ENCODE data around the gene KDM2A.
"Not testable (repeated sequence)": the region's sequence is repeated elsewhere in the genome, so short reads cannot be mapped to it uniquely, and the experiment has no call there.

KDM2A gene

DNA sequence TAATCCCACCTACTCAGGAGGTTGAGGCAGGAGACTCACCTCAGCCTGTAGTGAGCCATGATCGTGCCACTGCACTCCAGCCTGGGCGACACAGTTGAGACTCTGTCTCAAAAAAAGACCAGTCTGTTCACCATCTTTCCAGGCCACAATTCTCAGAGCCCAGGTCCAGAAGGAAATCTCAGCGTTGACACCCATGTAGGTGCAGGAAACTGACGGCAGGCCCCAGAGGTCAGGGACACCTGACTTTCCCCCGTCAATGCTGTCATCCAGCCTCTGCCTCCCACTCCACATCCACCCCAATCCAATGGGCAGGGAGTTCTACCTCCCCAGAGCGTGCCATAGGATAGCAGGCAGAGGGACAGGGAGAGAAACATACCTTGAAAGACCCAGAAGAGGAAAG, 141.3 kb downstream of the KDM2A start:
- 0 out of 2 replicates have a peak, but pooled peaks cover 8% of the 10 kb centered on the region for H4K20me1 ChIP-seq (ENCODE audit: insufficient read depth, low read length)
- H3K4me2 ChIP-seq (ENCODE audit: insufficient read depth, low read length), result no peak overlapping the region
- H3K9me3 ChIP-seq (ENCODE audit: insufficient read depth, low read length, severe bottlenecking), result no peaks in the 10 kb centered on the region
- H2AFZ ChIP-seq (ENCODE audit: low read depth, low read length), result no peak overlapping the region
- DNase-seq (no peak), ATAC-seq (ENCODE audit: insufficient read depth, low read depth) (no peak)
- peaks cover 13% of the 10 kb centered on the region for H3K36me3 ChIP-seq (ENCODE audit: insufficient read depth, low read length)
- H3K79me2 ChIP-seq (ENCODE audit: insufficient read depth, low read length), result no peaks in the 10 kb centered on the region
- TF ChIP-seq, protein P1, sequence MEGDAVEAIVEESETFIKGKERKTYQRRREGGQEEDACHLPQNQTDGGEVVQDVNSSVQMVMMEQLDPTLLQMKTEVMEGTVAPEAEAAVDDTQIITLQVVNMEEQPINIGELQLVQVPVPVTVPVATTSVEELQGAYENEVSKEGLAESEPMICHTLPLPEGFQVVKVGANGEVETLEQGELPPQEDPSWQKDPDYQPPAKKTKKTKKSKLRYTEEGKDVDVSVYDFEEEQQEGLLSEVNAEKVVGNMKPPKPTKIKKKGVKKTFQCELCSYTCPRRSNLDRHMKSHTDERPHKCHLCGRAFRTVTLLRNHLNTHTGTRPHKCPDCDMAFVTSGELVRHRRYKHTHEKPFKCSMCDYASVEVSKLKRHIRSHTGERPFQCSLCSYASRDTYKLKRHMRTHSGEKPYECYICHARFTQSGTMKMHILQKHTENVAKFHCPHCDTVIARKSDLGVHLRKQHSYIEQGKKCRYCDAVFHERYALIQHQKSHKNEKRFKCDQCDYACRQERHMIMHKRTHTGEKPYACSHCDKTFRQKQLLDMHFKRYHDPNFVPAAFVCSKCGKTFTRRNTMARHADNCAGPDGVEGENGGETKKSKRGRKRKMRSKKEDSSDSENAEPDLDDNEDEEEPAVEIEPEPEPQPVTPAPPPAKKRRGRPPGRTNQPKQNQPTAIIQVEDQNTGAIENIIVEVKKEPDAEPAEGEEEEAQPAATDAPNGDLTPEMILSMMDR (IDR thresholded peaks at IDR 0.05; ENCODE audit: borderline replicate concordance, extremely low read depth, low read length, poor library complexity, severe bottlenecking), result no peak
- TF ChIP-seq EZH2 (IDR thresholded peaks at IDR 0.05; ENCODE audit: borderline replicate concordance, low read depth, low read length, severe bottlenecking), result no peak
- H3K9ac ChIP-seq (ENCODE audit: low read depth, low read length), result no peak overlapping the region
- no peaks in the 10 kb centered on the region for H3K27me3 ChIP-seq (ENCODE audit: insufficient read depth, low read length, poor library complexity)
- no peak overlapping the region for H3K27ac ChIP-seq (ENCODE audit: low read length)
- H3K4me3 ChIP-seq (ENCODE audit: low read depth in 1 of 2, low read length in 2 of 2), result no peak overlapping the region
- H3K4me1 ChIP-seq (ENCODE audit: insufficient read depth, low read length), result peaks cover 17% of the 10 kb centered on the region

DNA sequence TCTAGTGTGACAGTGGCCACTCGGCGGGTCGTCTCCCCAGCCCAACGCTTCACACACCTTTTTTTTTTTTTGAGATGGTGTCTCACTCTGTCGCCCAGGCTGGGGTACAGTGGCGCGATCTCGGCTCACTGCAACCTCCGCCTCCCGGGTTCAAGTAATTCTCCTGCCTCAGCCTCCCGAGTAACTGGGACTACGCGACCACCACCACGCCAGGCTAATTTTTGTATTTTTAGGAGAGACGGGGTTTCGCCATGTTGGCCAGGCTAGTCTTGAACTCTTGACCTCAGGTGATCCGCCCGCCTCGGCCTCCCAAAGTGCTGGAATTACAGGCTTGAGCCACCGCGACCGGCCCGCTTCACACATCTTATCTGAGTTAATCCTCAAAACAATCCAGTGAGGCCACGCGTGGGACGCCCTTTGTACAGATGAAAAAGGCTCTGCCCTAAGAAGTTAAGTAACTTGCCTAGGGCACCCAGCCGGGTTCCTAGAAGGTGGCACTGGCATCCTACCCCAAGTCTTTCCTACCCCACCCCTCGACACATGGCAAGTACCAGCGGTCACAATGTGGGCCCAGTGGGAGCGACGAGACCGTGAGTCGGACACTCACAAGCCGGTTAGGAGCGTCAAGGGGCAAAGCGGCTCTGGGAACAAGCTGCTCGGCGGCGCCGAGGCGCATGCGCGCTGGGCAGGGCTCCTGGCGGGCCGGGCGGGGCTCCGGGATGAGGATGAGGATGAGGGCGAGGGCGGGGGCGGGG, 142.0 kb downstream of the KDM2A start:
- H3K4me1 ChIP-seq (ENCODE audit: insufficient read depth, low read length), result peaks cover 24% of the 10 kb centered on the region
- not testable (repeated sequence) for H3K4me3 ChIP-seq (ENCODE audit: low read depth in 1 of 2, low read length in 2 of 2); H3K4me2 ChIP-seq (ENCODE audit: insufficient read depth, low read length)

DNA sequence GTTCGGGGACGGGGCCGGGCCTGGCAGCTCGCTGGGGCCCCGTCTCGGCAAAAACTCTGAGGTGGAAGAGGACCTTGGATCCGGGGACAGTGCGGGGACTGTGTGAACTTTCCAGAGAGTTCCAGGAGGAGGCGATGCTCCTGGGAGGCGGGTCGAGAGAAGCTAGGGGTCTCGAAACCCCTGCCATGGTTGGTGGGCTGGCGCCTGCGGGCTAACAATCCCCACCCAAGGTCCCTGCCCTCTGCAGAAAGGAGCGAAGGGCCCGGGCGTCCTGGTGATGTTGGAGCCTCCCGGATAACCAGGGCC, 142.5 kb downstream of the KDM2A start:
- H3K4me3 ChIP-seq (ENCODE audit: low read depth in 1 of 2, low read length in 2 of 2), result no peak overlapping the region
- no peak overlapping the region for H3K27ac ChIP-seq (ENCODE audit: low read length)
- no peak for ATAC-seq (ENCODE audit: insufficient read depth, low read depth)
- no peaks in the 10 kb centered on the region for H3K27me3 ChIP-seq (ENCODE audit: insufficient read depth, low read length, poor library complexity)
- H3K9ac ChIP-seq (ENCODE audit: low read depth, low read length), result no peak overlapping the region
- H3K4me1 ChIP-seq (ENCODE audit: insufficient read depth, low read length), result peaks cover 24% of the 10 kb centered on the region
- H3K79me2 ChIP-seq (ENCODE audit: insufficient read depth, low read length), result peaks cover 8% of the 10 kb centered on the region
- 0 out of 2 replicates have a peak, but pooled peaks cover 2% of the 10 kb centered on the region for H4K20me1 ChIP-seq (ENCODE audit: insufficient read depth, low read length)
- peaks cover 3% of the 10 kb centered on the region for H3K36me3 ChIP-seq (ENCODE audit: insufficient read depth, low read length)
- H3K4me2 ChIP-seq (ENCODE audit: insufficient read depth, low read length), result no peak overlapping the region
- no peak overlapping the region for H2AFZ ChIP-seq (ENCODE audit: low read depth, low read length)
- H3K9me3 ChIP-seq (ENCODE audit: insufficient read depth, low read length, severe bottlenecking), result no peaks in the 10 kb centered on the region
- DNase-seq, result no peak
- no peak for TF ChIP-seq EZH2 (IDR thresholded peaks at IDR 0.05; ENCODE audit: borderline replicate concordance, low read depth, low read length, severe bottlenecking)
- TF ChIP-seq, protein P1 (IDR thresholded peaks at IDR 0.05; ENCODE audit: borderline replicate concordance, extremely low read depth, low read length, poor library complexity, severe bottlenecking), result no peak

More for the DNA sequence above, 142.0 kb downstream of the KDM2A start:
- not testable (repeated sequence) for ATAC-seq (ENCODE audit: insufficient read depth, low read depth); DNase-seq; H4K20me1 ChIP-seq (ENCODE audit: insufficient read depth, low read length); H3K27ac ChIP-seq (ENCODE audit: low read length); H3K36me3 ChIP-seq (ENCODE audit: insufficient read depth, low read length); H3K9ac ChIP-seq (ENCODE audit: low read depth, low read length); H3K79me2 ChIP-seq (ENCODE audit: insufficient read depth, low read length); H2AFZ ChIP-seq (ENCODE audit: low read depth, low read length); H3K9me3 ChIP-seq (ENCODE audit: insufficient read depth, low read length, severe bottlenecking); H3K27me3 ChIP-seq (ENCODE audit: insufficient read depth, low read length, poor library complexity)

DNA sequence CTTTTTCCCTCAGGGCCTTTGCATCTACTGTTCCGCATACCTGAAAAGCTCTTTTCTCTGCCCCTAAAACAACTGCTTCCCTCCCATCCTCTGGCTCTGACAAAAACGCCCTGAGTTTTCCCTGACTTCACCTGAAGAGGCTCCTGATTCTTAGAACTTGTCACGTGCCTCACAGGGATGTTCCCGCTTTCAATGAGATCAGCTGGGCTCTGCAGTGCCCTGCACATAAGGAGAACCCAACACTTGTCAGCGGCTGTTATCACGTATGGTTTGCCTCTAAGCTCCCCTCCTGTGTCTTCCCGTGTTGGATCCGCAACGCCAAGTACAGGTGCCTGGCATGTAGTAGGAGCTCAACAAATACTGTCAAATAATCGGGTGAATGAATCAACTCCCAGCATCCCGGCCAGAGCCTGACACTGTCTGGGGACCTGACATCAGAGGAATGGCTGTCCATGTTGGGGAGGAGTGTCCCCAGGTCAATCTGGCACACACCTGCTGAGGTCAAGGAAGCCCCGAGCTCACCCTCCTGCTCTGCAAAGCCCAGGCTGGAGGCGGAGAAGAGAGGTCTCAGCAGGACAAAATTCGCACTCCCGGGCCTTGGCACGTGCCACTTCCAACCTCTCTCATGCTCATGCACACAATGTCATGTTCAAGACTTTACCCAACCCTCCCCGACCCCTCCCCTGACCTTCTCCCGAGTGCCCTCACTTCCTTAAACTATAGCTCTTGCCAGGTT, 143.1 kb downstream of the KDM2A start:
- Histone ChIP-seq H3K27ac (ENCODE audit: low read length) (peak overlapping the region; percentile 72), H3K4me1 (ENCODE audit: insufficient read depth, low read length) (peaks cover 24% of the 10 kb centered on the region), H3K27me3 (ENCODE audit: insufficient read depth, low read length, poor library complexity) (no peaks in the 10 kb centered on the region), H4K20me1 (ENCODE audit: insufficient read depth, low read length) (peaks cover 4% of the 10 kb centered on the region), H3K9ac (ENCODE audit: low read depth, low read length) (peak overlapping the region; percentile 37), H3K79me2 (ENCODE audit: insufficient read depth, low read length) (peaks cover 13% of the 10 kb centered on the region), H3K4me3 (ENCODE audit: low read depth in 1 of 2, low read length in 2 of 2) (peak overlapping the region in 1 of 2 experiments; percentile 30; a peak in 1 of 4 replicates), H3K4me2 (ENCODE audit: insufficient read depth, low read length) (peak overlapping the region; percentile 58), H2AFZ (ENCODE audit: low read depth, low read length) (peak overlapping the region; percentile 78), H3K36me3 (ENCODE audit: insufficient read depth, low read length) (peaks cover 4% of the 10 kb centered on the region; the same call in 1 of the 2 replicates), H3K9me3 (ENCODE audit: insufficient read depth, low read length, severe bottlenecking) (no peaks in the 10 kb centered on the region)
- TF ChIP-seq, protein P1 (IDR thresholded peaks at IDR 0.05; ENCODE audit: borderline replicate concordance, extremely low read depth, low read length, poor library complexity, severe bottlenecking), result no peak
- no peak for TF ChIP-seq EZH2 (IDR thresholded peaks at IDR 0.05; ENCODE audit: borderline replicate concordance, low read depth, low read length, severe bottlenecking)
- DNase-seq, result no peak
- peak; percentile 12 for ATAC-seq (ENCODE audit: insufficient read depth, low read depth)
